ENCODE measurements around the gene GRSF1.

GRSF1 gene

GRCh38 chr4:70831293-70831692 lies 8.4 kb downstream of the GRSF1 start:
- H3K4me3 ChIP-seq (ENCODE audit: low read length): no peak overlapping the region
- no peak overlapping the region for H3K27ac ChIP-seq (ENCODE audit: low read depth, low read length)
- H3K9me3 ChIP-seq (ENCODE audit: insufficient read depth, low read depth, low read length): no peaks in the 10 kb centered on the region
- no peaks in the 10 kb centered on the region for H3K27me3 ChIP-seq (ENCODE audit: insufficient read depth, low read length)
- no peak overlapping the region for H3K9ac ChIP-seq (ENCODE audit: low read depth, low read length)
- WGBS: 98% methylated on average over 4 of the region's 4 CpGs
- peaks cover 93% of the 10 kb centered on the region for H3K36me3 ChIP-seq (ENCODE audit: insufficient read depth, low read length)
- H3K4me1 ChIP-seq (ENCODE audit: insufficient read depth, low read length): 0 out of 2 replicates have a peak, but pooled peaks cover under 1% of the 10 kb centered on the region

GRCh38 chr4:70830054-70830453 lies 9.6 kb downstream of the GRSF1 start:
- 94% methylated on average over 9 of the region's 9 CpGs for WGBS
- no peaks in the 10 kb centered on the region for H3K27me3 ChIP-seq (ENCODE audit: insufficient read depth, low read length)
- H3K9ac ChIP-seq (ENCODE audit: low read depth, low read length): no peak overlapping the region
- no peaks in the 10 kb centered on the region for H3K4me1 ChIP-seq (ENCODE audit: insufficient read depth, low read length)
- no peak overlapping the region for H3K4me3 ChIP-seq (ENCODE audit: low read length)
- peaks cover 95% of the 10 kb centered on the region for H3K36me3 ChIP-seq (ENCODE audit: insufficient read depth, low read length)
- H3K27ac ChIP-seq (ENCODE audit: low read depth, low read length): no peak overlapping the region
- no peaks in the 10 kb centered on the region for H3K9me3 ChIP-seq (ENCODE audit: insufficient read depth, low read depth, low read length)

- WGBS: 92% methylated on average over 1 of the region's 1 CpG
- Histone ChIP-seq H3K27me3 (ENCODE audit: insufficient read depth, low read length) (no peaks in the 10 kb centered on the region), H3K9me3 (ENCODE audit: insufficient read depth, low read depth, low read length) (no peaks in the 10 kb centered on the region), H3K36me3 (ENCODE audit: insufficient read depth, low read length) (peaks cover 95% of the 10 kb centered on the region), H3K27ac (ENCODE audit: low read depth, low read length) (no peak overlapping the region), H3K4me1 (ENCODE audit: insufficient read depth, low read length) (no peaks in the 10 kb centered on the region), H3K4me3 (ENCODE audit: low read length) (no peak overlapping the region), H3K9ac (ENCODE audit: low read depth, low read length) (no peak overlapping the region)
Measured at GRCh38 chr4:70829492-70829891, 10.2 kb downstream of the GRSF1 start.

- 99% methylated on average over 3 of the region's 3 CpGs for WGBS
- H3K4me3 ChIP-seq (ENCODE audit: low read length): no peak overlapping the region
Measured at GRCh38 chr4:70829015-70829414, 10.7 kb downstream of the GRSF1 start.

GRCh38 chr4:70818921-70819320 lies 20.8 kb downstream of the GRSF1 start:
- H3K27ac ChIP-seq (ENCODE audit: low read depth, low read length): no peak overlapping the region
- H3K9ac ChIP-seq (ENCODE audit: low read depth, low read length): no peak overlapping the region
- no peak overlapping the region for H3K4me3 ChIP-seq (ENCODE audit: low read length)
- no peaks in the 10 kb centered on the region for H3K27me3 ChIP-seq (ENCODE audit: insufficient read depth, low read length)
- H3K4me1 ChIP-seq (ENCODE audit: insufficient read depth, low read length): no peaks in the 10 kb centered on the region
- peaks cover 55% of the 10 kb centered on the region for H3K36me3 ChIP-seq (ENCODE audit: insufficient read depth, low read length)
- H3K9me3 ChIP-seq (ENCODE audit: insufficient read depth, low read depth, low read length): no peaks in the 10 kb centered on the region
- WGBS: 98% methylated on average over 3 of the region's 3 CpGs

More at GRCh38 chr4:70829015-70829414, 10.7 kb downstream of the GRSF1 start:
- no peaks in the 10 kb centered on the region for H3K4me1 ChIP-seq (ENCODE audit: insufficient read depth, low read length)
- H3K9ac ChIP-seq (ENCODE audit: low read depth, low read length): no peak overlapping the region
- H3K9me3 ChIP-seq (ENCODE audit: insufficient read depth, low read depth, low read length): no peaks in the 10 kb centered on the region
- peaks cover 95% of the 10 kb centered on the region for H3K36me3 ChIP-seq (ENCODE audit: insufficient read depth, low read length)
- no peaks in the 10 kb centered on the region for H3K27me3 ChIP-seq (ENCODE audit: insufficient read depth, low read length)
- H3K27ac ChIP-seq (ENCODE audit: low read depth, low read length): no peak overlapping the region

- no peak overlapping the region for H3K4me3 ChIP-seq (ENCODE audit: low read length)
- H3K9me3 ChIP-seq (ENCODE audit: insufficient read depth, low read depth, low read length): no peaks in the 10 kb centered on the region
- no peaks in the 10 kb centered on the region for H3K4me1 ChIP-seq (ENCODE audit: insufficient read depth, low read length)
- H3K27ac ChIP-seq (ENCODE audit: low read depth, low read length): no peak overlapping the region
- no peaks in the 10 kb centered on the region for H3K27me3 ChIP-seq (ENCODE audit: insufficient read depth, low read length)
- 93% methylated on average over 5 of the region's 5 CpGs for WGBS
- peaks cover 49% of the 10 kb centered on the region for H3K36me3 ChIP-seq (ENCODE audit: insufficient read depth, low read length)
- H3K9ac ChIP-seq (ENCODE audit: low read depth, low read length): no peak overlapping the region
Measured at GRCh38 chr4:70818173-70818855, 21.4 kb downstream of the GRSF1 start.

GRCh38 chr4:70816894-70817293 lies 22.8 kb downstream of the GRSF1 start:
- Histone ChIP-seq H3K9me3 (ENCODE audit: insufficient read depth, low read depth, low read length) (no peaks in the 10 kb centered on the region), H3K4me1 (ENCODE audit: insufficient read depth, low read length) (no peaks in the 10 kb centered on the region)

GRCh38 chr4:70815370-70815769 lies 24.3 kb downstream of the GRSF1 start:
- Histone ChIP-seq H3K4me3 (ENCODE audit: low read length) (no peak overlapping the region), H3K9me3 (ENCODE audit: insufficient read depth, low read depth, low read length) (no peaks in the 10 kb centered on the region), H3K36me3 (ENCODE audit: insufficient read depth, low read length) (peaks cover 22% of the 10 kb centered on the region), H3K27ac (ENCODE audit: low read depth, low read length) (no peak overlapping the region), H3K27me3 (ENCODE audit: insufficient read depth, low read length) (no peaks in the 10 kb centered on the region), H3K4me1 (ENCODE audit: insufficient read depth, low read length) (no peaks in the 10 kb centered on the region), H3K9ac (ENCODE audit: low read depth, low read length) (no peak overlapping the region)
- no CpG with 5 or more reads among the region's 1 CpG for WGBS

More at GRCh38 chr4:70816894-70817293, 22.8 kb downstream of the GRSF1 start:
- Histone ChIP-seq H3K36me3 (ENCODE audit: insufficient read depth, low read length) (peaks cover 37% of the 10 kb centered on the region), H3K27me3 (ENCODE audit: insufficient read depth, low read length) (no peaks in the 10 kb centered on the region), H3K27ac (ENCODE audit: low read depth, low read length) (no peak overlapping the region), H3K9ac (ENCODE audit: low read depth, low read length) (no peak overlapping the region), H3K4me3 (ENCODE audit: low read length) (no peak overlapping the region)
- 100% methylated on average over 1 of the region's 2 CpGs for WGBS

- H3K27ac ChIP-seq (ENCODE audit: low read depth, low read length): no peak overlapping the region
- no peak overlapping the region for H3K9ac ChIP-seq (ENCODE audit: low read depth, low read length)
- 0 out of 2 replicates have a peak, but pooled peaks cover 2% of the 10 kb centered on the region for H3K36me3 ChIP-seq (ENCODE audit: insufficient read depth, low read length)
- no peaks in the 10 kb centered on the region for H3K27me3 ChIP-seq (ENCODE audit: insufficient read depth, low read length)
- H3K4me1 ChIP-seq (ENCODE audit: insufficient read depth, low read length): no peaks in the 10 kb centered on the region
- H3K4me3 ChIP-seq (ENCODE audit: low read length): no peak overlapping the region
- 100% methylated on average over 1 of the region's 1 CpG for WGBS
- no peaks in the 10 kb centered on the region for H3K9me3 ChIP-seq (ENCODE audit: insufficient read depth, low read depth, low read length)
Measured at GRCh38 chr4:70808151-70808550, 31.5 kb downstream of the GRSF1 start.

GRCh38 chr4:70802928-70803580 lies 36.6 kb downstream of the GRSF1 start:
- Histone ChIP-seq H3K9me3 (ENCODE audit: insufficient read depth, low read depth, low read length) (no peaks in the 10 kb centered on the region), H3K9ac (ENCODE audit: low read depth, low read length) (no peak overlapping the region), H3K36me3 (ENCODE audit: insufficient read depth, low read length) (peaks cover 5% of the 10 kb centered on the region; the same call in 1 of the 2 replicates), H3K4me3 (ENCODE audit: low read length) (no peak overlapping the region), H3K27me3 (ENCODE audit: insufficient read depth, low read length) (no peaks in the 10 kb centered on the region), H3K4me1 (ENCODE audit: insufficient read depth, low read length) (no peaks in the 10 kb centered on the region), H3K27ac (ENCODE audit: low read depth, low read length) (no peak overlapping the region)
- 93% methylated on average over 5 of the region's 5 CpGs for WGBS

GRCh38 chr4:70801265-70801809 lies 38.4 kb downstream of the GRSF1 start:
- 90% methylated on average over 1 of the region's 1 CpG for WGBS
- no peak overlapping the region for H3K9ac ChIP-seq (ENCODE audit: low read depth, low read length)
- no peaks in the 10 kb centered on the region for H3K4me1 ChIP-seq (ENCODE audit: insufficient read depth, low read length)

More at GRCh38 chr4:70801265-70801809, 38.4 kb downstream of the GRSF1 start:
- Histone ChIP-seq H3K36me3 (ENCODE audit: insufficient read depth, low read length) (peaks cover 7% of the 10 kb centered on the region; the same call in 1 of the 2 replicates), H3K9me3 (ENCODE audit: insufficient read depth, low read depth, low read length) (no peaks in the 10 kb centered on the region), H3K27ac (ENCODE audit: low read depth, low read length) (no peak overlapping the region), H3K27me3 (ENCODE audit: insufficient read depth, low read length) (no peaks in the 10 kb centered on the region), H3K4me3 (ENCODE audit: low read length) (no peak overlapping the region)
